Measurements from ENCODE around the gene LRRC49.
"Not testable (repeated sequence)": the region's sequence is repeated elsewhere in the genome, so short reads cannot be mapped to it uniquely, and the experiment has no call there.

Gene LRRC49

GRCh38 chr15:70995383-70995970 lies 102.9 kb downstream of the LRRC49 start:
- no peak for DNase-seq (ENCODE audit: low read depth)
- no peak for TF ChIP-seq CTCF (IDR thresholded peaks at IDR 0.05; ENCODE audit: low read length, missing control alignments)
- H3K4me3 ChIP-seq (replicated peaks; ENCODE audit: low read depth, low read length) = no peak overlapping the region

- TF ChIP-seq CTCF (IDR thresholded peaks at IDR 0.05; ENCODE audit: low read length, missing control alignments) = no peak
- DNase-seq (ENCODE audit: low read depth) = no peak
- no peak overlapping the region for H3K4me3 ChIP-seq (replicated peaks; ENCODE audit: low read depth, low read length)
These were observed 105.7 kb downstream of the LRRC49 start for GRCh38 chr15:70998319-70998718.

- TF ChIP-seq CTCF (IDR thresholded peaks at IDR 0.05; ENCODE audit: low read length, missing control alignments) = no peak
- no peak overlapping the region for H3K4me3 ChIP-seq (replicated peaks; ENCODE audit: low read depth, low read length)
- DNase-seq (ENCODE audit: low read depth) = peak; percentile 38
These were observed 109.7 kb downstream of the LRRC49 start for GRCh38 chr15:71002316-71002715.

GRCh38 chr15:71003319-71003718 lies 110.7 kb downstream of the LRRC49 start:
- no peak for TF ChIP-seq CTCF (IDR thresholded peaks at IDR 0.05; ENCODE audit: low read length, missing control alignments)
- peak; percentile 24 for DNase-seq (ENCODE audit: low read depth)
- no peak overlapping the region for H3K4me3 ChIP-seq (replicated peaks; ENCODE audit: low read depth, low read length)

GRCh38 chr15:71004506-71004905 lies 111.9 kb downstream of the LRRC49 start:
- DNase-seq (ENCODE audit: low read depth); H3K4me3 ChIP-seq (replicated peaks; ENCODE audit: low read depth, low read length): not testable (repeated sequence)

GRCh38 chr15:71005895-71006294 lies 113.3 kb downstream of the LRRC49 start:
- TF ChIP-seq CTCF (IDR thresholded peaks at IDR 0.05; ENCODE audit: low read length, missing control alignments) = no peak
- no peak for DNase-seq (ENCODE audit: low read depth)
- no peak overlapping the region for H3K4me3 ChIP-seq (replicated peaks; ENCODE audit: low read depth, low read length)

- no peak for DNase-seq (ENCODE audit: low read depth)
- TF ChIP-seq CTCF (IDR thresholded peaks at IDR 0.05; ENCODE audit: low read length, missing control alignments) = no peak
- H3K4me3 ChIP-seq (replicated peaks; ENCODE audit: low read depth, low read length) = no peak overlapping the region
These were observed 115.7 kb downstream of the LRRC49 start for GRCh38 chr15:71008250-71008870.

Data from fibroblast of pulmonary artery (primary cell).